ENCODE data around the gene ROR1.

The ROR1 gene

DNA sequence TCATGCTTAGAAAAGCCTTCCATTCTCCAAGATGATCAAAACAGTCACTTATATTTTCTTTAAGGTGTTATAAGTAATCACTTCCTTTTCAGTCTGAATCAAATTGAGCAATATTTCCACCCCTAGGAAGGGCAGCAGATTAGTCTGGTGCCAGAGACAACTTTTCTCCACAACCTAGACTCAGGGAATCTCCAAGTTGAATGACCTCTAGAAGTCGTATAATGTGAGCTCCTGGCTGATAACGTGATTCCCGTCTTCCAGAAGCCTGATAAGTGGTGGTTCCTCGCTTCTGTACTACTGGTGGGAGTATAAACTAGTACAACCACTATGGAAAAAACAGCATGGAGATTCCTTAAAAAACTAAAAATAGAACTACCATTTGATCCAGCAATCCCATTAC, 251.2 kb downstream of the ROR1 start:
- DNase-seq (ENCODE audit: low read depth), result no peak
- H3K4me3 ChIP-seq (ENCODE audit: low read length), result no peak overlapping the region
- TF ChIP-seq, protein P1, sequence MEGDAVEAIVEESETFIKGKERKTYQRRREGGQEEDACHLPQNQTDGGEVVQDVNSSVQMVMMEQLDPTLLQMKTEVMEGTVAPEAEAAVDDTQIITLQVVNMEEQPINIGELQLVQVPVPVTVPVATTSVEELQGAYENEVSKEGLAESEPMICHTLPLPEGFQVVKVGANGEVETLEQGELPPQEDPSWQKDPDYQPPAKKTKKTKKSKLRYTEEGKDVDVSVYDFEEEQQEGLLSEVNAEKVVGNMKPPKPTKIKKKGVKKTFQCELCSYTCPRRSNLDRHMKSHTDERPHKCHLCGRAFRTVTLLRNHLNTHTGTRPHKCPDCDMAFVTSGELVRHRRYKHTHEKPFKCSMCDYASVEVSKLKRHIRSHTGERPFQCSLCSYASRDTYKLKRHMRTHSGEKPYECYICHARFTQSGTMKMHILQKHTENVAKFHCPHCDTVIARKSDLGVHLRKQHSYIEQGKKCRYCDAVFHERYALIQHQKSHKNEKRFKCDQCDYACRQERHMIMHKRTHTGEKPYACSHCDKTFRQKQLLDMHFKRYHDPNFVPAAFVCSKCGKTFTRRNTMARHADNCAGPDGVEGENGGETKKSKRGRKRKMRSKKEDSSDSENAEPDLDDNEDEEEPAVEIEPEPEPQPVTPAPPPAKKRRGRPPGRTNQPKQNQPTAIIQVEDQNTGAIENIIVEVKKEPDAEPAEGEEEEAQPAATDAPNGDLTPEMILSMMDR (IDR thresholded peaks at IDR 0.05; ENCODE audit: insufficient read depth, low read depth, low read length, missing control alignments), result no peak

DNA sequence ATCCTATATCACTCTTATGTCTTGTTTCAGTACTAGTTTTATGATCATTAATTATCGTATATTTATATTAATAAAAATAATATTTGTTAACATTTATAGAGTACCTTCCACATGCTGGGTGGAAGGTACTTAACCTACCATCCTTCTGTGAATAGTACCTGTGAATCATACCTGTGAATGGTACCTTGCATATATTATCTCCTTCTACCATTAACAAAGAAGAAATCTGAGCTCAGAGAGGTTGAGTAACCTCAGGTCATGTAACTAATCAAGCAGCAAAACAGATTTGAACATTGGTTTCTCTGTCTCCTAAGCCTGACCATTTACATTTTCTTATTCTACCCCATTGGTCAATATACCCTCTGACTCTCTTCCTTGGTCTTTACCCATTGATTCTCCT, 255.2 kb downstream of the ROR1 start:
- TF ChIP-seq, protein P1 (IDR thresholded peaks at IDR 0.05; ENCODE audit: insufficient read depth, low read depth, low read length, missing control alignments), result no peak
- no peak overlapping the region for H3K4me3 ChIP-seq (ENCODE audit: low read length)
- DNase-seq (ENCODE audit: low read depth), result peak; percentile 48

DNA sequence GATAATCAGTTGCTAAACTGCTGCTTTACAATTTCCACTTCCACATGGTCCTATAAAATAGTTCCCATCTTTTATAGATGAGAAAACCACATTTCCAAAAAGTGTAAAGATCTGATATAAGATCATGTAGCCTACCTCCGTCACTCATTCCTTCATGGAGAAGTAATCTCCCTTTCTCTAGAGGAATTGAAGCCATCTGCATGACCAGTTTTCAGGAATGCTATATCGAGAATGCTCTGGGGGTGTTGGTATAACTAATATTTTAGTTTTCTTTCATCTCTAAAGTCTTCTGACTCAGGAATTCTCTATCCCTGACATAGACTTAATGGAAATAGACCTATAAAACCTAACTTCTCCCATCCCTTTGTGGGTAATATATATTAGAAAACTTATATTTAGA, 256.6 kb downstream of the ROR1 start:
- no peak overlapping the region for H3K4me3 ChIP-seq (ENCODE audit: low read length)
- DNase-seq (ENCODE audit: low read depth), result no peak
- TF ChIP-seq, protein P1 (IDR thresholded peaks at IDR 0.05; ENCODE audit: insufficient read depth, low read depth, low read length, missing control alignments), result no peak

DNA sequence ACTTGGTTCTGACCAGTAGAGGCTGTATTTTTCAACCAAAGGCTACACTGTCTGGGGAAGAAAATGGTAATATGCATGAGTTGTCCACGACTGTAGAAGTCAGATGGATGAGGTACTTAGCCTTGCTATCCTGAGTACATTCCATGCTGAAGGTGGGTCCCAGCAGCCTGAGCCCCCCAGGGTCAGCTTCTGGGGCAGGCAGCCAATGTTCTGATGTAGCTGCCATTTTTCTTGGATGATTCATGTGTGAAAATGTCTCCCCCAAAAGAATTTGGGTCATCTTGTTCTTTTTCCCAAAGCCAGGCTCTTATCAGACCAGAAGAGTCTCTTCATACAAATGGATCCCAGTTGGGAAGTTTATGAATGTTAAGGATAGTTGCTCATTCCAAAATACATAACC, 257.4 kb downstream of the ROR1 start:
- TF ChIP-seq, protein P1 (IDR thresholded peaks at IDR 0.05; ENCODE audit: insufficient read depth, low read depth, low read length, missing control alignments), result no peak
- H3K4me3 ChIP-seq (ENCODE audit: low read length), result no peak overlapping the region
- no peak for DNase-seq (ENCODE audit: low read depth)

DNA sequence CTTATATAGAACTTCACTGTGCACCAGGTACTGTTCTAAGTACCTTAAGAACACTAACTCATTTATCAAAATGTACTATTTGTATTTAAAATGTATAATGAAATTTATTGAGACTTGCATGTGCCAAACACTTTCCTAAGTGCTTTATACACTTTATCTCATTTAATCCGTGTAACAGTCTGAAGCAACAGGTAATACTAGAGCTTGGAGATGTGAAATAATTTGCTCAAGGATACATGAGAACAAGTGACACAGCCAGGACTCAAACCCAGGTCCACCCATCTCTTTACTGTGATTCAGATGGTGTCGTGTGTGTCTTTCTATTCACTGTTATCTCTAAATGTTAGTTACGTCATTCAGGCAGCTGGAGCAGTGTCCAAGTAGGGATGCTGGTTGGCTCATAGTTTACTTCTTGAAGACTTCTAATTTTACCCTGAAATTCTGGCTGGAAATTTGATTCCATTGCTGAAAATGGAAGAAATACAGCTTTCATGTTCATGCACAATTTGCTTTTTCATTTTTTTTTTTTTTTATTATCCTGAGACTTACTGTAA, 259.9 kb downstream of the ROR1 start:
- TF ChIP-seq, protein P1 (IDR thresholded peaks at IDR 0.05; ENCODE audit: insufficient read depth, low read depth, low read length, missing control alignments), result no peak
- no peak overlapping the region for H3K4me3 ChIP-seq (ENCODE audit: low read length)
- DNase-seq (ENCODE audit: low read depth), result no peak

DNA sequence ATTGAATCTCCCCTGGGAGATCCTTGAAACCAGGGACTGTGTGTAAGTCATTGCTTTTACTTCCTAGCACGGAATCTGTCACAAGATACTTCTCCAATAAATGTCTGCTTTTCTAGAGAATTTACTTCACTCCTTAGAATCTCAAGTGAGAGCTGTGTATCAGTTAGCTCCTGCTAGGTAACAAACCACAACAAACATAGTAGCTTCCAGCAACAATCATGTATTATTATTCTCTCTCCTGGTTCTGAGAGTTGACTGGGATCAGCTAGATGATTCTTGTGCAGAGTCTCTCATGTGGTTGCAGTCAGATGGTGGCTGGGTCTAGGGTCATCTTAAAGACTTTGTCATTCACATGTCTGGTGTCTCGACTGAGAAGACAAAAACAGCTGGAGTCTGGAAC, 262.7 kb downstream of the ROR1 start:
- TF ChIP-seq, protein P1 (IDR thresholded peaks at IDR 0.05; ENCODE audit: insufficient read depth, low read depth, low read length, missing control alignments), result no peak
- no peak for DNase-seq (ENCODE audit: low read depth)
- H3K4me3 ChIP-seq (ENCODE audit: low read length), result no peak overlapping the region

DNA sequence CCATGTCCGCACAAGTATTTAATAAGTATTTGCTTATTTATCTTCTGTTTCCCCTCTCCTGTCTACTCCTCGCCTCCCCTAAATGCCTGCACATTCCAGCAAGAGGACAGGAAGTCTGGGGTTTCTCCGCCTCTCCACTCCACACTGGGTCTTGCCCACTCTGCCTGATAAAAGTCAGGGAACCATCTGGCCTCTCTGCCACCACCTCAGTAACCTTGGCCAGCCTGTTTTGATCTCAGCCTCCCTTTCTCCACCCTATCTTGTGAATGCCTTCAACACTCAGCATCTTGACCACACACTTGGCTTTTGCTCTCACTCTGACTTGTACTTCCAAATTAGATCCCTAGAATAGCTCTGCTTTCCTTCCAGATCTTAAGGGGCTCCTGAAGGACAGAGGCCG, 264.3 kb downstream of the ROR1 start:
- H3K4me3 ChIP-seq (ENCODE audit: low read length), result no peak overlapping the region
- TF ChIP-seq, protein P1 (IDR thresholded peaks at IDR 0.05; ENCODE audit: insufficient read depth, low read depth, low read length, missing control alignments), result no peak
- DNase-seq (ENCODE audit: low read depth), result no peak

All from epithelial cell of esophagus (primary cell).